Activated T-helper 1 cell treated with Interleukin-2 at 50 U/mL for 16 hours (primary cell): Measurements from ENCODE around the gene TMEM258.

ENCODE experiments used
- DNase-seq: peaks from one replicate; pipeline ENCODE4 v3.0.0-alpha.2; 2020; ENCODE audit warnings: low read depth

TMEM258 gene

DNA sequence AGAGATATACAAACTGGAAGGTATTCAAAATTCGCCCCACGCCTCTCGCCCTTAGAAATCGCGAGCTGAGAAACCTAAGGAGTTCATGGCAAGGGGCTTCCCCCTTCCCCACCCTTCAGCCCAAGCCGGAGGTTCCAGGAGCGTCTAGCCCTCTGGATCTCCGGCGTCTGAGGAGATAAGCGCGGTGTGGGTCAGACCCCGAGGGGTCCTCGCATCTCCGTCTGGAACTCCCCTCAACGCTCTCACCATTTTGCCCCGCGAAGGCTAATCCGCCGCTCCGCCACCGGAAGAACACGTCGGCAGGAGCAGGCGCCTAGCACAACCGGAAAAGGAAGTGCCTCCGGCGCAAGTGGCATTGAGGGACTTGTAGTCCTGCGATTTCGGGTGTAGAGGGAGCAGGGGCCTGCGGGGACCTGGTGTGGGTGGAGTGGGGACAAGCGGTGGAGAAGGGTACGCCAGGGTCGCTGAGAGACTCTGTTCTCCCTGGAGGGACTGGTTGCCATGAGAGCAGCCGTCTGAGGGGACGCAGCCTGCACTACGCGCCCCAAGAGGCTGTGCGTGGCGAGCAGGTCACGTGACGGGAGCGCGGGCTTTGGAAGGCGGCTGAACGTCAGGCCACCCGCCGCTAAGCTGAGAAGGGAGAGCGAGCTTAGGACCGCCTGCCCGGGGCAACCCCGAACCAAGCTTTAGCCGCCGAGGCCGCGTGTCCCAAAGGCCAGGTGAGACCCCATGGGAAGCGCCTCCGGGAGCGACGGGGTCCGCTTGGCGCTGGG lies at the start of gene TMEM258, which contains the start of gene FEN1:
Gene TMEM258 (minus strand): TSS at position 290 of the 773 bp plus-strand sequence. CDS start 41 bp downstream, at position 249.
Gene FEN1 (plus strand): TSS at position 602 of the 773 bp plus-strand sequence. CDS start 2,451 bp downstream, outside the sequence.
- DNase-seq = peak; percentile 76

DNA sequence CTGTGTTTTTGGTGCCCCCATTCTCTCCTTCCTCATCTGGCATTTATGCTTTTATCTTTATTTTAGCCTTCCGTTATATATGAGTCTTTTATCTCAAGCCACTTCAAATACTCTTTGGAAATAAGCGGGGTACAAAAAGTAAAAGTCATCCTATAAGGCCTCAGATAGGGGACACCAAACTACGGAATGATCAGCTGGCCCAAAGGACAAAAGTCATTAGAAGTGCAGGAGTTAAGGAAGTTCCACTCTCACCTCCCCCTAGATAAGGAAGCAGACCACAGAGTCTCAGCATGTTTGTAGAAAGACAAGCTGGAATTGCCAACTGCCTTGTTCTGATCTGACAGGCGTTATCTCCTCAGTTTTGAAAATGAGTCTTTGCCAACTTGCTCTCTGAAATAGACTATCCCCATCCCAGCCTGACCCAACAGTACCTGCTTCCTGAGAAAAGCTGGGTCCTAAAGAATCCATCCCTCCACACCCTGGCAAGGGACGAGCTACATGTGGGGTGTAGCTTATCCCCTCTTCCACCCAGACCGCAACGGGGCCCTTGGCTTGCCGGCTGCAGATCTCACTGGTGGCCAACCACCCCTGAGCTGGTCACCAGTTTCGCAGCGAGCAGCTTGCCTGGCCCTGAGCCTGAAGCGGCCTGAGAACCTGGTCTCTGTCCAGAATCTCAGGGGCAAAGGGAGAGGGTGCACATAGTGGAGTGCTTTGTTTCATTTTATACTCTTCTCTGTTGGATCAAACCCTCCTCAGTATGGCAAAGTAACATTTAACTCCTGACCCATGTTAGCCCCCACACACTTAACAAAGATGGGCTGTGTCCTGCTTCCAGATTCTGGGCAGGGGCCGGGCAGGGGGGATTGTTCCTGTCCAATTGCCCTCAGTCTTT lies 49.5 kb upstream of the TMEM258 start:
- no peak for DNase-seq

DNA sequence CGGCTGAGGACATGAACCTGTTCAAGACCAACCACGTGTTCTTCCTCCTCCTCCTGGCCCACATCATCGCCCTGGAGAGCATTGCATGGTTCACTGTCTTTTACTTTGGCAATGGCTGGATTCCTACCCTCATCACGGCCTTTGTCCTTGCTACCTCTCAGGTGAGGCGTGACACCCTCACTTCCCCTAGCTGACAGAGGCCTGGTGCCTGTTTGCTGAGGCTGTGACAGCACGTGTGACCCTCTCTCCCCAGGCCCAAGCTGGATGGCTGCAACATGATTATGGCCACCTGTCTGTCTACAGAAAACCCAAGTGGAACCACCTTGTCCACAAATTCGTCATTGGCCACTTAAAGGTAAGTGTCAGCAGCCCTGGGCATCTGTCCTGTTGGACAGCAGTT lies 48.0 kb upstream of the TMEM258 start:
- DNase-seq = no peak

DNA sequence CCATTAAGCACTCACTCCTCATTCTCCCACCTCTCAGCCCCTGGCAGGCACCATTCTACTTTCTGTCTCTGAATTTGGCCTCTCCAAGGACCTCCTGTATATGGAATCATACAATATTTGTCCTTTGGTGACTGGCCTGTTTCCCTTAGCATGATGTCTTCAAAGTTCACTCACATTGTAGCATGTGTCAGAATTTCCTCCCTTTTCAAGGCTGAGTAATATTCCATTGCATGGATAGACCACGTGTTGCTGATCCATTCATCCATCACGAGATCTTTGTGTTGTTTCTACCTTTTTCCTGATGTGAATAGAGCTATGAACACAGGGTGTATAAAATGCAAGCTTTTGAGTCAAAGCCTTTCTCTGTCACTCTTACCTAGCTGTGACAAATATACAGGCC lies 47.3 kb upstream of the TMEM258 start:
- DNase-seq = no peak

DNA sequence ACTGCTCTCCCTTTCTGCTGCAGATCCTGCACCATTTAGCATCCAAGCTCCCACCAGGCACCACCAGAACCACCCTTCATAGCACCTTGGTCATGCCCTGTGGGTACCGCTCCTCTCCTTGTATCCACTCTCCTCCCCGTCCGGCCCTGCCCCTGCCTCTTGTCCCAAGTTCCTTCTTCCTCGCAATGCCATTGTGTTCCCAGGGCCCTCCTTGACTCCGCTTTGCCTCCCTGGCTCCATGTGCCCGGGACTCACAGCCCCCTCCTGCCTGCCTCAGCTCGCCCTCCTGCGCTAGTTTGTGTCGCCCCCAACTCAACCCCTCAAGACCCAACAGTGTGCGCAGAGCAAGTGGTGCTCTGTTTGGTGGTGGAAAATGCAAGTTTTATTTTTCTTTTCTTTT lies 46.5 kb upstream of the TMEM258 start:
- DNase-seq = no peak

DNA sequence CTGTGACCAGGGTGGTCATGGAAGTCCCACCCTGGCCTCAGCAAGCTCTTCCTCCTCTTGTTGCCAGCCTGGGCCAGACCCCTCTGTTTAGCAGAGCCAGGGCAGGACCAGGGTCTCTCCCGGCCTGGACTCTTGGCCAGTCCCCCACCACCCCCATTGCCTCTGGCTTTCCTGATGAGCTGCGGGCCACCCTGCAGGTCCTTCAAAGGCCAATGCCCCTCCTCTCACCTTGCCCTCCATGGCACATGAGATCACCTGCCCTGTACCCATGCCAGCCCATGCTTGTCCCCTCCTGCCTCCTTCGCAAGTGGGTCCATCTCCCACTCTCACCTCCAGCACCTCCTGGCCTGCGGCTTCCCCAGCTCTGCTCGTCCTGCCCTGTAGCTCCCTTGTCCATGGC lies 46.1 kb upstream of the TMEM258 start:
- no peak for DNase-seq

- DNase-seq = no peak
These were observed 45.1 kb upstream of the TMEM258 start for GRCh38 chr11:61837411-61838005.

- no peak for DNase-seq
These were observed 43.8 kb upstream of the TMEM258 start for GRCh38 chr11:61836193-61836592.

GRCh38 chr11:61834278-61835048 lies 42.1 kb upstream of the TMEM258 start:
- no peak for DNase-seq

GRCh38 chr11:61833926-61834277 lies 41.5 kb upstream of the TMEM258 start:
- DNase-seq = no peak

DNA sequence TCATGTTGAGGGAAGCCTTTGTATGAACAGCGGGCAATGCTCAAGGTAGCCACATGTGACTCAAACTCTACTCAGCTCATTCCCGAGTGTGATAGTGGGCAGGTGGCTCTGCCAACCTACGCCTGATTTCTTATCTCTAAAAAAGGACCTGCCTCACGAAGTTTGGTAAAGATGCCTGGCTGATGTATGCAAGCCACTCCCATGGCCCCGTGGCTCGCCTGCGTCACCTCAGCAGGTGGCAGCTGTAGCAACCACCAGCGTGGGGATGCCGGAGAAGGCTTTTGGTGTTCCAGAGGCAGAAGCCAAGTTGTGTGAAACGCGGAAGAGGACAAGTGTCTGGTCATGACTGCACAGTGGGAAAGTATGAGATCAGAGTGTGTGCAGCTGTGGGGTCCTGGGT lies 41.1 kb upstream of the TMEM258 start:
- no peak for DNase-seq

DNA sequence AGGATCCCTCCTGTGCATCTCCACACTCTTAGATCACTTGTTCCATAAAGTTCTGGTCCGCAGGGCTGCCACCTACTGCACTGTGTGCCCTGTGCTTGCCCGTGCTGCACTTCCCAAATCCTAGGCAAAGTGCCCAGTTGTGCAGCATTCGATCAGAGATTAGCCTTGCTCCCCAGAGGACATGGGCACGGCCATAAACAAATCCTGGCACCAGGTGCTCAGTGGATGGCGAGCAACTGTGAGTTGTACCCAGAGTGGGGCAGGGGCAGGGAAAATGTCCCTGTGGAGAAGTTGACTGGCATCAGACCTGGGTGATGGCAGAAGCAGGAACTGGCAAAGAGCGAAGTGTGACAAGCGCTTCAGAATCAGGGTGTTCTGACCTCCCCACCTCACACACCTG lies 40.4 kb upstream of the TMEM258 start:
- no peak for DNase-seq

DNA sequence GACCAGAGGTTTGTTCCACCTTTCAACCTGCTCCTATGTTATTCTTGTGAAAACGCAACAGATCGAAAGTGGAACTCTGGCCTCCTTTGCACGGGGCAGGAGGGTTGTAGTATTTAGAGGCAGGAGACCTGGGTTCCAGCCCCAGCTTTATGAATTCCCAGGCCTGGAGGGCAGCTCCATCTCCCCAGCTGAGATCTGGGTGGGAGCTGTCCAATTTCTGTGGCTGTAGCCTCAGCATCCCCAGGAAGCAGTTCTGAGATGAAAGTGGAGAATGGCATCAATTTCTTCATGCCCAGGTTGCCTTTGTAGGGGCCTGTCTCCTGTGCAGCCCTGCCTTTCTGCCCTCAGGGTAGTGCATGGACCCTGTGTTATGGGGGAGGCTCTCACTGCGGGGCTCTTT lies 39.8 kb upstream of the TMEM258 start:
- no peak for DNase-seq

DNA sequence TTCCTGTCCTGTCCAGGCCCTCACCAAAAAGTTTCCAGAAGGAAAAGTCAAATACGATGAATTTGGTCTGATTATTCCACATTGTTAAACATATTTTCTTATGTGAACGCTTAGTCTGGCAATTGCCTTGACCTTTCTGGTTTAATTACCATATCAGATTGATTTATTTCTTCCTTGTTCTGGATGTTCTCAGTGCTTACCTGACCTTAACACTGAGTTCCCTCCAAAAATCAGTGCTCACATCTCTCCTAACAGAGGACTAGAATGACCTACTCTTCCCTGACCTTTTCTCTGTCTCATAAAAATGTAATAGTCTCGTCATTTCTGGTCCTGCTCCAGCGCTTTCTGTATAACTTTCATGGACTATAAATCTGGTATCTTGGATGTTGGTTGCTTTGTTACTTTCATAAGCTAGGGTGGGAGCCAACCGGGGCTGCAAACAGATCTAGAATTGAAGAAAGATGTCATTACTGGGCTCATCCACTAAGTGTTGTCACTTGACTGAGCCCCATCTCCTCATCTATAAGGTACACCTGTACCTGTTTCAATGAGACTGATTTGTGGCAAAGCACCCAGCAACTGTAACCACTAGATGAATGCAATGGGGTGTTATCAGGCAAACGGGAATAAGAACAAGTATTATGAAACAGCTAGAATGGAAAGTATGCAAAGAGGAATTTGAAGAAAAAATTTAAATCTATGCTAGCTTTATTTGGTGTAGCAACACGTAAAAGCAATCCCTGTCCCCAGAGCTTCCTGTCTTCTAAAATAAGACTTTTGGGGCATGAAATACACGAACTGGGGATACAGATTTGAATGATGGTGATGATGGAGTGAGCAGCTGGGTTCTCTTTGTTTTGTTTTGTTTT lies 38.1 kb upstream of the TMEM258 start:
- DNase-seq = no peak

DNA sequence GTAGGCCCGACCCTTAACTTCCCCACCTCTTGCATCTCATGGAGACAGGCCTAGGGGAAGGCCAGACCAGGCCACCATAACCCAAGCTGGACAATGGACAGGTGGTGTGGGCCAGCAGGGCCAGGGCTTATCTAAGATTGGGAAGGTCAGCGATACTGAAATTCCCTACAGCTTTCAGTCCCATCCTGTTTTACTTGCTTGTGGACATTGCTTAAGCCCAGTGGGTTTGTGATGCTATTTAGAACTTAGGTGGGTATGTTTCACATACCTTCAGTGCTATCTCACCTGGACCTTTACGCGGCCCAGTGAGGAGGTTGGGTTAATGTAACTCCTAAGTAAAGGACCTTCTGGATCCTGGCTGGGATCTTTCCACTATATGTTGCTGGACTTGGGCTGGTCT lies 37.4 kb upstream of the TMEM258 start:
- no peak for DNase-seq

DNA sequence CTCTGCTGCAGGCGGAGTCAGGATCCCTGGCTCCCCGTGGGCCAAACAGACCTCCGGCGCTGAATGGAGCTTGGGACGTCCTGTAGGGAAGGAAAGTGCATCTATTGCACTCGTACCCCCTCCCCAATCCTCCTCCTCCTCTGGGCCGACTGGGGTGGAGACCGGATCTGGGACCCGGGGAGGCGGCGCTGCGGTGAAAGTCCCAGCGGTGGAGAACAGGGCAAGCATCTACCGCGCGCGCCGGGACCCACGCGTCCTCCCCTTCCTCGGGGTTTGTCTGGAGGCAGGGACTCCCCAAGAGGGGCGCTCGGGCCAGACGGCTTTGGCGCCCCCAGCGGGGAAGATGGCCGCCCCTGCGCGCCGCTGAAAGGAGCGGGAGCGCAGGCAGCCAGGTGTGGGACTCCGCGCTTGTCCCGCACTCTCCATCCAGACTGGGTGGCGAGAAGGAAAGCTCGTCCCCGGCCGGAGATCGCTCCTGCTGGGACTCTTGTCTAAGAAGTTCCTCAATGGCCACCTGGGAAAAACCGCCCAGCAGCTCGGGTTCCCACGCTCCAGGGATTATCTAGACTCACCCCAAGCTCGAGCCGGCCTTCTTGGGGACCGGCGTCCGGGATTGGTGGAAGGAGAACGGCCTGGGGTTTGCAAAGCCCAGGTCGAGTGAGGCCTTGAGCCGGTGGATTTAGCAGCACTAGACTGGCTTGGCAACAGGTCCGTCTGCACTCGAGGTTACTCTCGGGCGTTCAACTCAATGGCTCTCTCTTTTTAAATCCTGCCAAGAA lies 36.4 kb upstream of the TMEM258 start:
- DNase-seq = no peak

DNA sequence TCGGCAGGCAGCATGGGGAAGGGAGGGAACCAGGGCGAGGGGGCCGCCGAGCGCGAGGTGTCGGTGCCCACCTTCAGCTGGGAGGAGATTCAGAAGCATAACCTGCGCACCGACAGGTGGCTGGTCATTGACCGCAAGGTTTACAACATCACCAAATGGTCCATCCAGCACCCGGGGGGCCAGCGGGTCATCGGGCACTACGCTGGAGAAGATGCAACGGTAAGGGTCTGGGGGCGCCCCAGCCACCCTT lies 35.9 kb upstream of the TMEM258 start:
- DNase-seq = no peak

DNA sequence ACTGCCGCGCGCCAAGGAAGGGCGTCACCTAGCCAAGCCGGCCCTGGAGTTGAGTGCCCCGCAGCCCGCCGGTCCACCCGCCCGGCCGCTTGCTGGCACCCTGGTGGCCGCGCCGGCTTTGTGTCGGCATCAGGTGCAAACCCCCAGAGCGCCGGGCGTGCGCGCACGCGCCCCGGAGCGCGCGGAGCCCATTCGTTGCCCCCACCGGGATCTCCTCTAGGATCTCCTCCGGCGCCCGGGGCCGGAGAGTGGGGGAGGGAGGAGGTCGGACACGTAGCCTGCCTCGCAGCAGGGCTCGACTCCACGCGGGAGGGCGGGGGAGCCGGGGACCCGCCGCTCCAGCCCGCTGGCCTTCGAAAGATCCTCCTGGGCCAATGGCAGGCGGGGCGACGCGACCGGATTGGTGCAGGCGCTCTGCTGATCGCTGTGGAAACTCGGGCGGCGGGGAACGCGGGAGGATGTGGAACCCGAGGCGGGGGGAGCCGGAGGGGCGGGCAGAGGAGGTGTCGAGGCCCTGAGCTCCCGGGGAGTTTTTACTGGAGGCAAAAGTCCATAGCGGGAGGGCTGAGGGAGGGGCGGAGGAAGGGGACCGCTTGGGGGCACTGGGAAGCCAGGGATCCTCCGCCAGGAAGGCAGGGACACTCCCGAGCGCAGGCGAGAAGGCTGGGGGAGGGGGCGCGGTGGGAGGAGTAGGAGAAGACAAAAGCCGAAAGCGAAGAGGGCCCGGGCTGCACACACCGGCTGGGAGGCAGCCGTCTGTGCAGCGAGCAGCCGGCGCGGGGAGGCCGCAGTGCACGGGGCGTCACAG lies 35.4 kb upstream of the TMEM258 start, which contains the start of gene FADS2:
Gene FADS2 (plus strand): TSS at position 730 of the 808 bp plus-strand sequence. CDS start 91 bp downstream, outside the sequence.
- peak; percentile 33 for DNase-seq

GRCh38 chr11:61826930-61827570 lies 34.7 kb upstream of the TMEM258 start:
- no peak for DNase-seq
